SK-N-SH treated with all-trans-retinoic acid at 6 μM for 48 hours (cell line): ENCODE measurements around the gene RBM45.

Experiments
- ATAC-seq: fragments of 200-7000 bp; cut with Tn5 transposase; 3 replicates; pipeline ENCODE4 v1.9.1; 2020; ENCODE audit warnings: mild to moderate bottlenecking, moderate library complexity
- ARNTL ChIP-seq: fragments of 450-650 bp; formaldehyde crosslinking; IDR thresholded peaks from 2 replicates; pipeline ENCODE4 v1.5.0; 2020; ENCODE audit warnings: low read depth, mild to moderate bottlenecking, moderate library complexity, borderline replicate concordance
- BACH2 ChIP-seq: fragments of 250-450 bp; sonication (Bioruptor Pico); IDR thresholded peaks from 2 replicates; pipeline ENCODE4 v1.9.0; 2021; ENCODE audit warnings: mild to moderate bottlenecking, borderline replicate concordance
- CREB5 ChIP-seq: fragments of 250-450 bp; sonication (Bioruptor Pico); IDR thresholded peaks from 2 replicates; pipeline ENCODE4 v1.5.1; 2020; ENCODE audit warnings: low read depth, mild to moderate bottlenecking, moderate library complexity
- CSDC2 ChIP-seq: fragments of 250-450 bp; sonication (Bioruptor Pico); IDR thresholded peaks from 2 replicates; pipeline ENCODE4 v1.5.0; 2020; ENCODE audit warnings: mild to moderate bottlenecking, moderate library complexity
- CSRNP3 ChIP-seq: fragments of 250-450 bp; sonication (Bioruptor Pico); IDR thresholded peaks from 2 replicates; pipeline ENCODE4 v1.5.1; 2021; ENCODE audit warnings: mild to moderate bottlenecking, moderate library complexity
- ESRRG ChIP-seq: fragments of 250-450 bp; sonication (Bioruptor Pico); IDR thresholded peaks from 2 replicates; pipeline ENCODE4 v1.6.1; 2021; ENCODE audit warnings: mild to moderate bottlenecking
- GLIS3 ChIP-seq: fragments of 250-450 bp; sonication (Bioruptor Pico); IDR thresholded peaks from 2 replicates; pipeline ENCODE4 v1.5.0; 2020; ENCODE audit warnings: mild to moderate bottlenecking, moderate library complexity
- ISL1 ChIP-seq: fragments of 250-450 bp; sonication (Bioruptor Pico); IDR thresholded peaks from 2 replicates; pipeline ENCODE4 v2.1.2; 2022; ENCODE audit warnings: mild to moderate bottlenecking, moderate library complexity
- OSR1 ChIP-seq: fragments of 250-450 bp; sonication (Bioruptor Pico); IDR thresholded peaks from 2 replicates; pipeline ENCODE4 v1.8.0; 2022; ENCODE audit warnings: moderate library complexity, mild to moderate bottlenecking, inconsistent platforms
- PATZ1 ChIP-seq: fragments of 250-450 bp; sonication (Bioruptor Pico); IDR thresholded peaks from 2 replicates; pipeline ENCODE4 v1.8.0; 2020; ENCODE audit warnings: mild to moderate bottlenecking, moderate library complexity, borderline replicate concordance
- POU6F1 ChIP-seq: fragments of 250-450 bp; sonication (Bioruptor Pico); IDR thresholded peaks from 2 replicates; pipeline ENCODE4 v1.8.0; 2021; ENCODE audit warnings: low read depth, mild to moderate bottlenecking, moderate library complexity, borderline replicate concordance
- PPARA ChIP-seq: fragments of 250-450 bp; sonication (Bioruptor Pico); IDR thresholded peaks from 2 replicates; pipeline ENCODE4 v1.5.0; 2020; ENCODE audit warnings: mild to moderate bottlenecking, borderline replicate concordance
- RARB ChIP-seq: fragments of 250-450 bp; sonication (Bioruptor Pico); IDR thresholded peaks from 2 replicates; pipeline ENCODE4 v1.8.0; 2021; ENCODE audit warnings: mild to moderate bottlenecking, moderate library complexity
- SNAI2 ChIP-seq: fragments of 250-450 bp; sonication (Bioruptor Pico); IDR thresholded peaks from 2 replicates; pipeline ENCODE4 v1.5.0; 2020; ENCODE audit warnings: mild to moderate bottlenecking, moderate library complexity
- TCF4 ChIP-seq: fragments of 250-450 bp; sonication (Bioruptor Pico); IDR thresholded peaks from 2 replicates; pipeline ENCODE4 v1.8.0; 2021; ENCODE audit warnings: mild to moderate bottlenecking, moderate library complexity, borderline replicate concordance
- TOX ChIP-seq: fragments of 250-450 bp; sonication (Bioruptor Pico); IDR thresholded peaks from 2 replicates; pipeline ENCODE4 v1.8.0; 2021; ENCODE audit warnings: mild to moderate bottlenecking, moderate library complexity, borderline replicate concordance
- TSHZ2 ChIP-seq: fragments of 250-450 bp; sonication (Bioruptor Pico); IDR thresholded peaks from 2 replicates; pipeline ENCODE4 v1.5.0; 2020; ENCODE audit warnings: mild to moderate bottlenecking, moderate library complexity
- ZC3H10 ChIP-seq: fragments of 250-450 bp; sonication (Bioruptor Pico); IDR thresholded peaks from 2 replicates; pipeline ENCODE4 v1.5.1; 2021; ENCODE audit warnings: mild to moderate bottlenecking, moderate library complexity
- ZFP30 ChIP-seq: fragments of 450-650 bp; formaldehyde crosslinking; IDR thresholded peaks from 2 replicates; pipeline ENCODE4 v1.5.0; 2022; ENCODE audit warnings: mild to moderate bottlenecking, moderate library complexity
- ZNF565 ChIP-seq: fragments of 450-650 bp; formaldehyde crosslinking; conservative IDR thresholded peaks from 2 replicates; pipeline ENCODE4 v1.5.0; 2020; ENCODE audit warnings: low read depth, mild to moderate bottlenecking, moderate library complexity
- ZNF70 ChIP-seq: fragments of 450-650 bp; formaldehyde crosslinking; IDR thresholded peaks from 2 replicates; pipeline ENCODE4 v1.5.0; 2020; ENCODE audit warnings: mild to moderate bottlenecking, moderate library complexity
- ZNF8 ChIP-seq: fragments of 450-650 bp; formaldehyde crosslinking; IDR thresholded peaks from 2 replicates; pipeline ENCODE4 v1.5.0; 2020; ENCODE audit warnings: mild to moderate bottlenecking, moderate library complexity

Gene RBM45

GRCh38 chr2:178082408-178083045 lies 29.7 kb upstream of the RBM45 start:
- TF ChIP-seq ZNF565 (CRISPR knock-in tag) (no peak), ZNF8 (CRISPR knock-in tag) (no peak), CREB5 (CRISPR knock-in tag) (no peak), ESRRG (CRISPR knock-in tag) (no peak), GLIS3 (CRISPR knock-in tag) (no peak), POU6F1 (CRISPR knock-in tag) (no peak), ZC3H10 (CRISPR knock-in tag) (no peak), CSDC2 (no peak), OSR1 (no peak), TOX (CRISPR knock-in tag) (no peak), ISL1 (CRISPR knock-in tag) (no peak), ZNF70 (CRISPR knock-in tag) (no peak), SNAI2 (CRISPR knock-in tag) (no peak), CSRNP3 (CRISPR knock-in tag) (no peak), RARB (CRISPR knock-in tag) (no peak), ARNTL (CRISPR knock-in tag) (no peak), ZFP30 (CRISPR knock-in tag) (no peak), TCF4 (CRISPR knock-in tag) (no peak)
- TF ChIP-seq, all 23 proteins: peak for 0
- ATAC-seq, result no peak

- no peak for TF ChIP-seq TSHZ2 (CRISPR knock-in tag)
- TF ChIP-seq ARNTL (CRISPR knock-in tag), result no peak
- ATAC-seq, result no peak
Measured at GRCh38 chr2:178084273-178084672, 28.0 kb upstream of the RBM45 start.

GRCh38 chr2:178088774-178089270 lies 23.4 kb upstream of the RBM45 start:
- no peak for TF ChIP-seq ZFP30 (CRISPR knock-in tag)
- no peak for TF ChIP-seq CSDC2
- TF ChIP-seq RARB (CRISPR knock-in tag), result no peak
- no peak for TF ChIP-seq CSRNP3 (CRISPR knock-in tag)
- no peak for TF ChIP-seq ZNF565 (CRISPR knock-in tag)
- no peak for TF ChIP-seq TOX (CRISPR knock-in tag)
- TF ChIP-seq ESRRG (CRISPR knock-in tag), result no peak
- no peak for TF ChIP-seq BACH2
- no peak for TF ChIP-seq PPARA (CRISPR knock-in tag)
- no peak for TF ChIP-seq OSR1
- TF ChIP-seq TSHZ2 (CRISPR knock-in tag), result no peak
- no peak for TF ChIP-seq ISL1 (CRISPR knock-in tag)
- no peak for TF ChIP-seq ZC3H10 (CRISPR knock-in tag)
- no peak for TF ChIP-seq ZNF70 (CRISPR knock-in tag)
- no peak for TF ChIP-seq PATZ1 (CRISPR knock-in tag)
- ATAC-seq, result no peak
